Ovary (tissue), 3 donors: ENCODE data around the gene SRC.

ENCODE experiments used
- POLR2A ChIP-seq: fragments of 450-650 bp; IDR thresholded peaks from one replicate; pipeline ENCODE4 v1.6.1; 2017; ENCODE audit warnings: antibody characterized with exemption, mild to moderate bottlenecking, moderate library complexity
- TF ChIP-seq, protein P1 (sequence below), 3 donors: fragments of 450-650 bp in 2 of 3; fragments of 200-600 bp in 1 of 3; IDR thresholded peaks; one replicate each; pipeline versions ENCODE4 v1.5.1 to v1.8.0; 2016 to 2022; ENCODE audit warnings: antibody characterized with exemption in 3 of 3, mild to moderate bottlenecking in 1 of 3
- donor health status: DM: no; HTN: no; CAD: no.

DNA sequence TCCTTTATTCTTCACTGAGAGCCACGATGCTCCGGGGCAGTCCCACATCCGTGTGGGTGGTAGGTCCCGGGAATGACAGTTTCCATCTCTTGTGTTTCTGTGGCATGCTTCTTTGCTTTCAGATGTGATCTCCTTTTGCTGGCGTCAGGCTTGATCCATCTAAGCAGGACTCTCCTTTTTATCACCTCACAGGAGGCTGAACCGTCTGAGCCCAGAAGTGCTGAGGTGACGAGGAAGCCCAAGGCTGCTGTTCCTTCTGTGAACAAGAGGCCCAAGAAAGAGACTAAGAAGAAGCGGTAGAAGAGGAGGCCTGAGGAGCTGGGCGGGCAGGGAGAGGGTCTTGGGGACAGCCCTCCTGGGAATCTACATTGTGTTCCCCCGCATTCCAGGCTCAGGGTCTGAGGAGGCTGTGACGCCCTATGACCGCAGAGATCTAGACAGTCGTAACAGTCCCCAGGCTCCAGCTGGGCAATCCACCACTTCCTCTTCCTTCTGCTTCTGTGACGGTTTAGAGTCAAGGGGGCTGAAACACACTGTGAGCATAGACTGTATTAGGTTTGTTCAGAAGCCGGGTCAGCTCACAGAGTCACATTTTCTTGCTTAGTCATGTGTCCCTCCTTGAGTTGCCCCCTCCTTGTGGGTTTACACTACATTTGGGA, 29.7 kb upstream of the SRC start:
- TF ChIP-seq, protein P1, sequence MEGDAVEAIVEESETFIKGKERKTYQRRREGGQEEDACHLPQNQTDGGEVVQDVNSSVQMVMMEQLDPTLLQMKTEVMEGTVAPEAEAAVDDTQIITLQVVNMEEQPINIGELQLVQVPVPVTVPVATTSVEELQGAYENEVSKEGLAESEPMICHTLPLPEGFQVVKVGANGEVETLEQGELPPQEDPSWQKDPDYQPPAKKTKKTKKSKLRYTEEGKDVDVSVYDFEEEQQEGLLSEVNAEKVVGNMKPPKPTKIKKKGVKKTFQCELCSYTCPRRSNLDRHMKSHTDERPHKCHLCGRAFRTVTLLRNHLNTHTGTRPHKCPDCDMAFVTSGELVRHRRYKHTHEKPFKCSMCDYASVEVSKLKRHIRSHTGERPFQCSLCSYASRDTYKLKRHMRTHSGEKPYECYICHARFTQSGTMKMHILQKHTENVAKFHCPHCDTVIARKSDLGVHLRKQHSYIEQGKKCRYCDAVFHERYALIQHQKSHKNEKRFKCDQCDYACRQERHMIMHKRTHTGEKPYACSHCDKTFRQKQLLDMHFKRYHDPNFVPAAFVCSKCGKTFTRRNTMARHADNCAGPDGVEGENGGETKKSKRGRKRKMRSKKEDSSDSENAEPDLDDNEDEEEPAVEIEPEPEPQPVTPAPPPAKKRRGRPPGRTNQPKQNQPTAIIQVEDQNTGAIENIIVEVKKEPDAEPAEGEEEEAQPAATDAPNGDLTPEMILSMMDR (IDR thresholded peaks at IDR 0.05), result no peak
- TF ChIP-seq POLR2A, result no peak
